Adrenal gland (tissue), 12 donors: ENCODE measurements around the gene TROAP. TPM values are rescaled to one million over a fixed set of nuclear protein-coding genes. Genes with fewer than 3 reads are reported as not detected.
A peak's percentile ranks its signal among the peaks of the same experiment; 100 is the strongest.

ENCODE experiments used
- DNase-seq, 7 donors: peaks; one replicate each; pipeline ENCODE4 v3.0.0-alpha.2; 2019 to 2020
- H3K27ac ChIP-seq, 5 donors: fragments of 200-600 bp; sonication (generic) in 4 of 5; 1 replicate in 3 of 5; 2 replicates in 2 of 5; pipeline versions ENCODE4 v1.5.1 to v1.8.0; 2016 to 2020; ENCODE audit warnings: mild to moderate bottlenecking in 1 of 5
- H3K27me3 ChIP-seq: fragments of 200-600 bp; 2 replicates; pipeline ENCODE4 v1.8.0; 2021
- H3K36me3 ChIP-seq, 2 donors: fragments of 200-600 bp; replicated peaks in 1 of 2; 1 replicate in 1 of 2; 2 replicates in 1 of 2; pipeline versions ENCODE4 v1.5.1 to v1.8.0; 2018 to 2022
- H3K4me1 ChIP-seq, 2 donors: fragments of 200-600 bp; replicated peaks in 1 of 2; 1 replicate in 1 of 2; 2 replicates in 1 of 2; pipeline versions ENCODE4 v1.5.1 to v1.8.0; 2018 to 2021
- H3K4me3 ChIP-seq, 4 donors: fragments of 200-600 bp; sonication (generic) in 3 of 4; one replicate each; pipeline ENCODE4 v1.5.1; 2016 to 2018
- H3K9me3 ChIP-seq, 3 donors: fragments of 200-600 bp; sonication (generic) in 1 of 3; replicated peaks in 1 of 3; 1 replicate in 2 of 3; 2 replicates in 1 of 3; pipeline versions ENCODE4 v1.5.1 to v1.8.0; 2016 to 2021
- CTCF ChIP-seq, 6 experiments: fragments of 450-650 bp in 4 of 6; fragments of 200-600 bp in 2 of 6; sonication (generic) in 1 of 6; IDR thresholded peaks; 1 replicate in 5 of 6; 2 replicates in 1 of 6; pipeline versions ENCODE4 v1.5.1 to v1.8.0; 2016 to 2021; ENCODE audit warnings: antibody characterized with exemption in 6 of 6, mild to moderate bottlenecking in 2 of 6, moderate library complexity in 1 of 6
- POLR2A ChIP-seq, 2 donors: fragments of 450-650 bp; IDR thresholded peaks; one replicate each; pipeline ENCODE4 v1.6.1; 2017; ENCODE audit warnings: antibody characterized with exemption in 2 of 2, mild to moderate bottlenecking in 2 of 2, moderate library complexity in 1 of 2
- WGBS, 4 donors: extraction: QIAGEN DNeasy Blood & Tissue Kit in 2 of 4; methylation state at CpG; one replicate each; pipeline versions ENCODE4 v1.1.5 to v1.1.7; 2013 to 2017; 5-methylcytosine and 5-hydroxymethylcytosine counted together
- intact Hi-C, 2 donors: fragments of 100-400 bp; cut with DNase I; formaldehyde crosslinking; loops; one replicate each; pipeline versions ENCODE4 v1.14.1 to v1.15.0; 2022 to 2023
- polyA plus RNA-seq, 3 donors: library from polyadenylated mRNA; stranded (reverse); fragments of 200-250 nt in 2 of 3; fragments of 350-450 nt in 1 of 3; fragmentation: Illumina TruSeq in 1 of 3; extraction: RNeasy Lipid Tissue Mini Kit (QIAGEN cat#74804) in 1 of 3; gene quantifications; one replicate each; pipeline ENCODE4 v1.2.3, GENCODE V29; 2013 to 2014
- total RNA-seq, 9 donors: library from RNA; depleted of rRNA in 4 of 9; stranded (reverse); fragments of >200 nt in 4 of 9; fragments of 120-200 nt in 1 of 9; fragmentation: NEBNext Ultra II Directional in 1 of 9; extraction: Animal tissue kit (Norgen Biotek cat#: 25700) in 1 of 9; gene quantifications; one replicate each; pipeline versions ENCODE4 v1.1.0 to v1.2.4, GENCODE V29; 2013 to 2023
- donor health status: healthy with polysubstance abuse.
- donor health status: Bipolar disorder and iron deficiency.
- donor health status: DM: yes; HTN: yes; CAD: no.
- donor health status: DM: no; HTN: no; CAD: no.
- donor health status: DM: no; HTN: no; CAD: no.
- donor health status: DM: yes; HTN: yes; CAD: no.

Gene TROAP
- total and polyA plus RNA-seq, 12 donors: 0.53 to 9.5 (median 1.8) TPM; not detected in 1

DNA sequence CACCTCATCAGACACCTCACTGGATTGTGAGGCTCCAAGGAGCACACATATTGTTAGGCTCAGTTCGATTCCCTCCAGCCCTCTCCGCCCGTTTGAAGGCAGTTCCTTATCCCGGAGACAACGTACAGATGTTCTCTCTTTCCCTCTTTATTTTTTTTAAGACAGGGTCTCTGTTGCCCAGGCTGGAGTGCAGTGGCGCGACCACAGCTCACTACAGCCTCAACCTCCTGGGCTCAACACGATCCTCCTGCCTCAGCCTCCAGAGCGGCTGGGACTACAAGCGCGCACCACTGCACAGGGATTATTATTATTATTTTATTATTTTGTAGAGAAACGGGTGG is 718 bp upstream of the TROAP start:
- no peaks in the 10 kb centered on the region for H3K36me3 ChIP-seq
- WGBS, 4 donors: 42 to 53% (median 44%) methylated on average over 11 to 12 of the region's 12 CpGs
- H3K4me1 ChIP-seq: peaks cover 0 to 12% of the 10 kb centered on the region in 2 donors
- no peaks in the 10 kb centered on the region for H3K27me3 ChIP-seq
- peak overlapping the region in 2 of 4 donors; percentile 57 for H3K4me3 ChIP-seq
- no peaks in the 10 kb centered on the region for H3K9me3 ChIP-seq
- intact Hi-C loops: no loop called here
- DNase-seq: no peak
- H3K27ac ChIP-seq: peak overlapping the region in 1 of 5 donors; percentile 52
- TF ChIP-seq POLR2A (IDR thresholded peaks at IDR 0.05) (no peak), CTCF (IDR thresholded peaks at IDR 0.05) (no peak)

DNA sequence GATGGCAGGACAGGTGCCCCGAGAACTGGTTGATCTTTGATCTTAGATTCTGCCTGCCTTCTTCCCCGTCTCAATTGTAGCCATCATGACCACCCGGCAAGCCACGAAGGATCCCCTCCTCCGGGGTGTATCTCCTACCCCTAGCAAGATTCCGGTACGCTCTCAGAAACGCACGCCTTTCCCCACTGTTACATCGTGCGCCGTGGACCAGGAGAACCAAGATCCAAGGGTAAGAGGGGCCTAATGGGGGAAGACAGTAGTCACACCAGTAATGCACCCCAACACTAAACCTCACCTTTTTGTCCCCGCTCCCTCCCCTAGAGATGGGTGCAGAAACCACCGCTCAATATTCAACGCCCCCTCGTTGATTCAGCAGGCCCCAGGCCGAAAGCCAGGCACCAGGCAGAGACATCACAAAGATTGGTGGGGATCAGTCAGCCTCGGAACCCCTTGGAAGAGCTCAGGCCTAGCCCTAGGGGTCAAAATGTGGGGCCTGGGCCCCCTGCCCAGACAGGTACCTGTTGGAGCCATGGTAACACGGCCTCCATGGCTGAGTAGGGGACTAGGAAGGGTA is 556 bp downstream of the TROAP start:
- TF ChIP-seq POLR2A (IDR thresholded peaks at IDR 0.05) (no peak), CTCF (IDR thresholded peaks at IDR 0.05) (no peak)
- no peak for DNase-seq
- H3K27ac ChIP-seq: no peak overlapping the region
- H3K4me1 ChIP-seq: peaks cover 0 to 12% of the 10 kb centered on the region in 2 donors
- H3K36me3 ChIP-seq: no peaks in the 10 kb centered on the region
- H3K9me3 ChIP-seq: no peaks in the 10 kb centered on the region
- WGBS, 4 donors: 11 to 13% (median 12%) methylated on average over 18 to 19 of the region's 19 CpGs
- intact Hi-C loops: no loop called here
- H3K27me3 ChIP-seq: no peaks in the 10 kb centered on the region
- peak overlapping the region in 2 of 4 donors; percentile 9 to 57 for H3K4me3 ChIP-seq

DNA sequence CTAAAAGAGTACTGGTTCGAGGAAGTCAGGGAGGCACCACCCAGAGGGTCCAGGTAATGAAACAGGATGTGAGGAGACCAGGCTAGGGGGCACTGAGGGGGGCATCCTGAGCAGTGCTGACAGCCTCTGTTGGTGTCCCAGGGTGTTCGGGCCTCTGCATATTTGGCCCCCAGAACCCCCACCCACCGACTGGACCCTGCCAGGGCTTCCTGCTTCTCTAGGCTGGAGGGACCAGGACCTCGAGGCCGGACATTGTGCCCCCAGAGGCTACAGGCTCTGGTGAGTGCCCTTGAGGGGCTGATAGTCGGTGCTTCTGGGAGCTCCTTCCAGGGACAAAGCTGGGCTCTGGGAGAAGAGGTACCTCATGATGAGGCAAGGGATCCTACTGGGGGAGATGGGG is 2.6 kb downstream of the TROAP start:
- no peaks in the 10 kb centered on the region for H3K36me3 ChIP-seq
- TF ChIP-seq POLR2A (IDR thresholded peaks at IDR 0.05) (no peak), CTCF (IDR thresholded peaks at IDR 0.05) (no peak)
- H3K27ac ChIP-seq: no peak overlapping the region
- no peaks in the 10 kb centered on the region for H3K27me3 ChIP-seq
- intact Hi-C loops: no loop called here
- no peaks in the 10 kb centered on the region for H3K9me3 ChIP-seq
- no peak overlapping the region for H3K4me3 ChIP-seq
- H3K4me1 ChIP-seq: peaks cover 0 to 12% of the 10 kb centered on the region in 2 donors
- DNase-seq: no peak
- 80 to 92% (median 89%) methylated on average over 1 to 6 of the region's 6 CpGs for WGBS, 4 donors

GRCh38 chr12:49327368-49327767 is 4.3 kb downstream of the TROAP start:
- Histone ChIP-seq H3K9me3 (no peaks in the 10 kb centered on the region), H3K27ac (no peak overlapping the region), H3K36me3 (no peaks in the 10 kb centered on the region), H3K4me3 (no peak overlapping the region), H3K4me1 (peaks cover 0 to 8% of the 10 kb centered on the region in 2 donors), H3K27me3 (no peaks in the 10 kb centered on the region)
- intact Hi-C loops: no loop called here
- DNase-seq: peak in 1 of 7 donors; percentile 4
- TF ChIP-seq POLR2A (IDR thresholded peaks at IDR 0.05): no peak
- no peak for TF ChIP-seq CTCF (IDR thresholded peaks at IDR 0.05)
